Left ventricle myocardium superior (tissue), 1 donor: Measurements from ENCODE around the gene OSBP2. TPM values are rescaled to one million over a fixed set of nuclear protein-coding genes. Genes with fewer than 3 reads are reported as not detected.
A peak's percentile ranks its signal among the peaks of the same experiment; 100 is the strongest.

Experiments used
- ATAC-seq: fragments of 200-7000 bp; cut with Tn5 transposase; one replicate; pipeline ENCODE4 v1.9.1; 2020; ENCODE audit warnings: mild to moderate bottlenecking, moderate library complexity
- DNase-seq: peaks from one replicate; pipeline ENCODE4 v3.0.0-alpha.2; 2020
- intact Hi-C: fragments of 100-400 bp; cut with micrococcal nuclease; formaldehyde crosslinking; loops from one replicate; pipeline ENCODE4 v1.11.0; 2022
- total RNA-seq: library from RNA; stranded (reverse); fragmentation: NEBNext Ultra II Directional; extraction: Animal tissue kit (Norgen Biotek cat#: 25700); gene quantifications from one replicate; pipeline ENCODE4 v1.2.1, GENCODE V29; 2021
- donor health status: DM: no; HTN: yes; CAD: no; lungs with severe emphysema.

OSBP2 gene
- total RNA-seq, 1 donor from 2014 or later, result 16.0 TPM

GRCh38 chr22:30905696-30906341, 211.1 kb downstream of the OSBP2 start:
- DNase-seq (no peak), ATAC-seq (no peak)
- intact Hi-C loops, result no loop called here

GRCh38 chr22:30906411-30906810, 211.7 kb downstream of the OSBP2 start:
- DNase-seq (no peak), ATAC-seq (no peak)
- intact Hi-C loops, result no loop called here

GRCh38 chr22:30906946-30907345, 212.3 kb downstream of the OSBP2 start:
- DNase-seq, result no peak
- no peak for ATAC-seq
- intact Hi-C loops, result no loop called here

GRCh38 chr22:30908051-30908461, 213.4 kb downstream of the OSBP2 start:
- intact Hi-C loops, result no loop called here
- no peak for DNase-seq
- no peak for ATAC-seq

GRCh38 chr22:30909306-30909705, 214.6 kb downstream of the OSBP2 start:
- intact Hi-C loops, result no loop called here
- ATAC-seq (no peak), DNase-seq (no peak)

GRCh38 chr22:30910358-30910757, 215.7 kb downstream of the OSBP2 start:
- ATAC-seq, result no peak
- no peak for DNase-seq
- intact Hi-C loops, result no loop called here

GRCh38 chr22:30918761-30919160, 224.1 kb downstream of the OSBP2 start:
- ATAC-seq (no peak), DNase-seq (no peak)
- intact Hi-C loops, result no loop called here

GRCh38 chr22:30919973-30920372, 225.3 kb downstream of the OSBP2 start:
- DNase-seq, result no peak
- ATAC-seq, result no peak
- intact Hi-C loops, result loop anchor here (5.0 kb wide), 1 partner anchor 158 kb away; no protein-coding TSS in a partner anchor

- intact Hi-C loops, result loop anchor here (5.0 kb wide), 1 partner anchor 158 kb away; no protein-coding TSS in a partner anchor
- DNase-seq (peak; percentile 91), ATAC-seq (peak; percentile 70)
Observed at GRCh38 chr22:30920407-30920806, 225.7 kb downstream of the OSBP2 start.

- intact Hi-C loops, result loop anchor here (5.0 kb wide), 1 partner anchor 159 kb away; no protein-coding TSS in a partner anchor
- no peak for DNase-seq
- no peak for ATAC-seq
Observed at GRCh38 chr22:30921108-30921507, 226.4 kb downstream of the OSBP2 start.

- peak; percentile 79 for DNase-seq
- peak; percentile 68 for ATAC-seq
- intact Hi-C loops, result loop anchor here (5.0 kb wide), 1 partner anchor 160 kb away; no protein-coding TSS in a partner anchor
Observed at GRCh38 chr22:30922151-30922611, 227.5 kb downstream of the OSBP2 start.

- ATAC-seq, result no peak
- intact Hi-C loops, result loop anchor here (5.0 kb wide), 1 partner anchor 161 kb away; no protein-coding TSS in a partner anchor
- DNase-seq, result no peak
Observed at GRCh38 chr22:30923168-30923900, 228.7 kb downstream of the OSBP2 start.

GRCh38 chr22:30925667-30926066, 231.0 kb downstream of the OSBP2 start:
- no peak for ATAC-seq
- DNase-seq, result no peak
- intact Hi-C loops, result no loop called here

- DNase-seq (no peak), ATAC-seq (no peak)
- intact Hi-C loops, result no loop called here
Observed at GRCh38 chr22:30926706-30927105, 232.0 kb downstream of the OSBP2 start.

GRCh38 chr22:30927806-30928205, 233.1 kb downstream of the OSBP2 start:
- intact Hi-C loops, result no loop called here
- DNase-seq, result no peak
- no peak for ATAC-seq

GRCh38 chr22:30928401-30928800, 233.7 kb downstream of the OSBP2 start:
- ATAC-seq, result no peak
- intact Hi-C loops, result no loop called here
- DNase-seq, result no peak

GRCh38 chr22:30930228-30930627, 235.6 kb downstream of the OSBP2 start:
- no peak for ATAC-seq
- intact Hi-C loops, result no loop called here

GRCh38 chr22:30931541-30932300, 237.0 kb downstream of the OSBP2 start:
- DNase-seq, result no peak
- intact Hi-C loops, result no loop called here

More at GRCh38 chr22:30930228-30930627, 235.6 kb downstream of the OSBP2 start:
- DNase-seq, result no peak

GRCh38 chr22:30932661-30933060, 238.0 kb downstream of the OSBP2 start:
- DNase-seq (no peak), ATAC-seq (no peak)
- intact Hi-C loops, result no loop called here

More at GRCh38 chr22:30931541-30932300, 237.0 kb downstream of the OSBP2 start:
- ATAC-seq, result no peak

- intact Hi-C loops, result no loop called here
Observed at GRCh38 chr22:30933457-30933856, 238.8 kb downstream of the OSBP2 start.

More at GRCh38 chr22:30933457-30933856, 238.8 kb downstream of the OSBP2 start:
- DNase-seq (no peak), ATAC-seq (no peak)
